SIG-M5 (cell line): ENCODE measurements around the gene DRC3.
A peak's percentile ranks its signal among the peaks of the same experiment; 100 is the strongest.

Experiments used
- DNase-seq: peaks from one replicate; lab custom pipeline; 2025; lab: John Stamatoyannopoulos, UW

The DRC3 gene

GRCh38 chr17:18020971-18021370 is 48.3 kb downstream of the DRC3 start:
- DNase-seq = no peak

DNA sequence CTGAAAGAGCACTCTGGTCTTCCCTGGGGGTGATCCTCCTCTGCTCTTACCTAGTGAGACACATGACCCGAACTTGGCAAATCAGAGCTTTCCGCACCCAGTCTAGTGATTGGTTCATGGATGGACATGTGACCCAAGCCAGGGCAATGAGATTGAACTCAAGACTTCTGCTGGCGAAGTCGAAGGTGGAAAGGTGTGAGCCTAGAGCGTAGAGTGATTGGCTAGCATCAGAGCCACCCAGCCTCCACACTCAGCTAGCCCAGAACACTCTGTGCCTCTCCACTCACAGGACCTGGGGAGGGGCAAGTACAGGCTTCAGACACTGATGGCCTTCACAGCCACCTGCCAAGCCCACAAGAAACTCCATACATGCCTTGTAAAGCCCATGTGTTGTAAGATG is 48.7 kb downstream of the DRC3 start:
- no peak for DNase-seq

DNA sequence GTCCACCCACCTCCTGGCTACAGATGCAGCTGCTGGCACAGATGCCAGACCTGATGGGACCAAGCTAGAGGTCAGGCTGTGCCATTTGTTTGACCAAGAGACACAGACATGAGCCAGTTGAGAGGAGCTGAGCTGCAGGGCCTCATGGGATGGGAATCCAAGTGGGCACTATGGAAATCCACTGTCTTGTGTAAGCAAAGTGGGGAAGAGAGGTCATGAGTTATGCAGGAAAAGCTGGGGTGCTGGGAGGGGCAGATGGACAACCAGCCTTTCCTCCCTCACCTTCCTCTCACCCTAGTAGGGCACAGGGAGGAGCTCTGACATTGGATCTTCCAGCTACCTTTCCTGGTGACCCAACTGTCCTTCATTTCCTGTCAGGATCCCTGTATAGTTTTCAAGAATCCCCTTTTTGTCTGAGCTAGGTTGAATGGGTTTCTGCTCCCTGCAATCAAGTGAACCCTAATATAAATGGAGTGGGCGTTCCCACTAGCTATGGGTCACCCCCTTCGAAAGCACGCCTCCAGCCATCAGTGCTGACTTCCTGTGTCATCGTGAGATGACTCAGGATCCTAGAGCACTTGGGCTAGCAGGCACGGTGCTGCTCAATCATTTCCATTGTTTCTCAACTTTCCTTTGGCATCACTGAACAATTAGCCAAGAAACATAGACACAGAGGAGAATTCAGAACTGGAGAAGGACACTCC is 52.7 kb downstream of the DRC3 start:
- no peak for DNase-seq

DNA sequence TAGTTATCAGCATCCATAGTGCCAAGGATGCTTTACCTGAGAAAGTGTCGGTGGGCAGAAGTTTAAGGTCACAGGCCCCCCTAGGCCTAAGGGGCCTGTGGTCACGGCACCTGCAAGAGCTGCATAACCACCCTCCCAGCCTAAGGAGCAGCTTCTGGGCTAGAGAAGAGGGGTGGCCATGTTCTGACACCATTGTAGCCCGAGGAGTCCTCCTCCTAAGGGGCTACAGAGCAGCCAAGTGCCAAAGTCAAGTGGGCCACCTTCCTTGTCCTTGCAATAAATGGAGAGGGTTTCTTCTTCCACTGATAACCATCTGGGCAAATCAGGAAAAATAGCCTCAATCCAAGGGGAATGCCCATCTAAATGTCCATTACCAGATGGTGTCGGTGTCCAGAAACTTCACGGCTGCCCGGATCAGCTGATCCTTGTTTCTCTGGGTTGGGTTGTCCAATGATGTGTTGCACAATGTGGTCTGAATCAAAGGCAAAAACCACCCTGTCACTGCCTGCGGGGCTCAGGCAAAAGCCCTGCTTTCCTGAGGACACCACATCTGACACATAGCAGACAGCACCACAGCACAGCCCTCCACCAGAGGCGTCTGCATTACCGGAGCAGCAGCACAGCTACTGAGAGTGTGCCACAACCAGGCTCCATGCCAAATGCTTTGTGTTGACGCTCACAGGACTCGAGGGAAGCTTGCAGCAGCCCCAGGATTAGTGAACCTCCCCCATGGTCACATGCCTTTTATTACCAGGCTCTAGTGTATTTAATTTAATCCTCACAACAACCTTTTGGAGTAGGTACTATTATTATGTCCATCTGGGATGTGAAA is 53.5 kb downstream of the DRC3 start:
- no peak for DNase-seq

DNA sequence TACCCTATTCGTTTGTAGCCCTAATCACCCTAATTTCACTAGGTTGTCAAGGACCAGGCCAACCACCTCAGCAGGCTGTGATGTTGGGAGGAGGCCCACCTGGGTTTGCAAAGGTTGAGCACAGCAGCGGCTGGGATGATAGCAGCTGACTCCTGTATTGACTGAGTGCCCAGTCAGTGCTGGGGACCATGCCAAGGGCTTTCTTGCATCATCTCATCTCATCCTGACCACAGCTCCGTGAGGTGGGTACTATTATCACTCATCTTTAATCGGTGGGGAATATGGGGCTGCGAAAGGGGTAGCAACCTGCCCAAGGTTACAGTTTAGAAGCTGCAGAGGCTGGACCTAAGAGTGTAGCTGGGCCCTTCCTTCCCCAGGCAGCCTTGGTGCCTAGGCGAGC is 54.6 kb downstream of the DRC3 start:
- DNase-seq = no peak

DNA sequence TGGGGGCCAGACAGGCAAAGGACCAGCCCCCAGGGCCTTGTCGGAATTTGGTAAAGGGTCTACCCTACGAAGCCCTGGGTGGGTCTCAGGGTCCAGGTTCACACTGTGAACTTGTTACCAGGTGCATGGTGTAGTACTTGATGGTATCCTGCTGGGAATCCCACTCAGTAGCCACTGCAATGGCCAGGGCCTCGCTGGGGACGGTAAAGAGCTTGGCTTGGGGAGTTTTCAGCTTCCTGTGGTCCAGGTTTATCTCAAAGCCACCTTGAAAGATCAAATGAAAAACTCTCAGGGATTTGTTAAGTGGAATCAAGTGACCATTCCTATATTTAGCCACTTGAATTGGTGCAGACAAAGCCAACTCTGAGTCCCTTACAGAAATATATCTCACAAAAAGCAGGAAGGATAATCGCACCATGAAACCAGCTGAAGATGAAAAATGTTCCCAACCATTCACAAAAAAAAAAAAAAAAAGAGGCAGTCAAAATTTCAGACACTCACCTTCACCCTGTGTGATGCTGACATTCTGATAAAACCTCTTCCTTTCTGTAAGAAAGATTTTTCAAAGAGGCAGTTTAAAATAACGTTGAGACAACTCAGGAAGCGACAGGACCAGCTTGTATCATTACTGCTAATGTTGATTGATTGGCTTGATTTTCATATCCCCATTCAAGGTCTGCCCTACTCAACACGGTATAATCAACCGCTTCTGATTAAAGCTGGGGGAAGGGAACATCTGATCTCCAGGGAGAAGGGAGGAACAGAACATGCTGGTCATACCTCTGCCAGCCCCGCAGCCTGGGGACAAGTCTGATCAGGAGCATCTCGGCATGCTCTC is 55.7 kb downstream of the DRC3 start:
- DNase-seq = no peak

- DNase-seq = no peak
Observed at GRCh38 chr17:18028952-18029540, 56.4 kb downstream of the DRC3 start.

- DNase-seq = no peak
Observed at GRCh38 chr17:18031955-18032354, 59.3 kb downstream of the DRC3 start.

- peak; percentile 33 for DNase-seq
Observed at GRCh38 chr17:18033442-18034099, 60.9 kb downstream of the DRC3 start.

GRCh38 chr17:18035704-18036103 is 63.0 kb downstream of the DRC3 start:
- DNase-seq = no peak

DNA sequence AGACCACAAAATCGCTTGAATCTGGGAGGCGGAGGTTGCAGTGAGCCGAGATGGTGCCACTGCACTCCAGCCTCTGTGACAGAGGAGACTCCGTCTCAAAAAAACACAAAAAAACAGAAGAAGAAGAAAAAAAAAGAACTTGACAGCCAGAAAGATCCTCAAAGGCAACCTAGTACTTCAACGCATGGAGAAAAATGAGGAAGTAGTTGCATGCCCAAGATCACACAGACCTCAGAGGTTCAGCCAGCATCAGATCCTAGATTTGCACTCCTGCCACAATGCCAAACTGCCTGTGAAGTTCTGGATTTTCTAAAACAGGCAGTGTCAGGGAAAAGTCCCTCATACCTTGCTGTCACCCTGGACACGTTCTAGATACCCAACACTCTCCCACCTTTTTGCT is 64.8 kb downstream of the DRC3 start:
- DNase-seq = peak; percentile 70

- peak; percentile 36 for DNase-seq
Observed at GRCh38 chr17:18038149-18038850, 65.6 kb downstream of the DRC3 start.

- peak; percentile 82 for DNase-seq
Observed at GRCh38 chr17:18038861-18039534, 66.3 kb downstream of the DRC3 start, which contains the start of the genes ATPAF2 and GID4. ATPAF2 (minus strand) TSS chr17:18039168; CDS start chr17:18039013, 155 bp downstream. GID4 (plus strand) TSS chr17:18039408; CDS start chr17:18039465, 57 bp downstream.

DNA sequence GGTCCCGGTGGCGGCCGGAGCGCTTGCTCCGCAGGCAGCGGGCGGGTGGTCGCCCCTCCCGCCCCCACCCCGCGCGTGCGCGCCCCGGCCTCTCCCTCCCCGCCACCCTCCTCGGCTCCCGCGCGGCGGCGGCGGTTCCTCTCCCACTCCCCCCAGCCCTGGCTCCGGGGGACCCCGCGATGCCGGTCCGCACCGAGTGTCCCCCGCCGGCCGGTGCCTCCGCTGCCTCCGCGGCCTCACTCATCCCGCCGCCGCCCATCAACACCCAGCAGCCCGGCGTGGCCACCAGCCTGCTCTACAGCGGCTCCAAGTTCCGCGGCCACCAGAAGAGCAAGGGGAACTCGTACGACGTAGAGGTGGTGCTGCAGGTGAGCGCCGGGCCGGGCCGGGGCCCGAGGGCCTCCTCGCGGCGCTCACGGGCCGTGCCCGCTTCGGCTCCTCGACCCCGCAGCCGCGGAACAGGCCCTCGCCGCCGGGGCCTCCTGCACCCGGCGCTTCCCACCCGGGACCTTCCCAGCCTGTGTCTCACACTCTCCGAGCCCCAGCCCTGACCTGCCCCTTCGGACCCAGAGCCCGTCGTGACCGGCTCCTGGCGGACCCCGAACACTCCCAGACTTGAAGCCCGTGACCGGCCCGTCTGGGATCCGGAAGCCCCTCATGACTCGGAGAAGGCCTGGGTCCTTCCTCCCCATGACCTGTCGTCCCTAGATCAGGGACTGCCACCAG is 67.0 kb downstream of the DRC3 start:
- DNase-seq = no peak

- DNase-seq = no peak
Observed at GRCh38 chr17:18040261-18040858, 67.7 kb downstream of the DRC3 start.

- DNase-seq = no peak
Observed at GRCh38 chr17:18041776-18042175, 69.1 kb downstream of the DRC3 start.

GRCh38 chr17:18042983-18043382 is 70.3 kb downstream of the DRC3 start:
- DNase-seq = no peak

- no peak for DNase-seq
Observed at GRCh38 chr17:18043491-18043890, 70.8 kb downstream of the DRC3 start.

DNA sequence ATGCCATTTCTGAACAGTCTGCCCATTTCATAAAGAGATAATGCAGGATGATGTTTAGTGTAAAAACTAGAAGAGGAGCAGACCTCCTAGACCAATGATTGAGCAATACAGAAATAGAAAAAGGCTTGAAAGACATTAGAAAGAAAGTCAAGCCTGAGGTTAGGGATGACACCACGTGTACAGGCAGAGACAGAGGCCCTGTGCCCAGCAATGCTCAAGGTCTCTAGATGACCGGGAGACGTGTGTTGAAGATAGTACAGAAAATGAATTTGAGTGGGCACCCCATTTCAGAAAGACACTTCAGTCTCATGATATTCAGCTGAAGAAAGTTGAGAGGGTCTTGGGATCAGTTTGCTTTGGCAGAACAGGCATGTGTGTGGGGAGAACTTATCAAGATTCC is 71.9 kb downstream of the DRC3 start:
- no peak for DNase-seq
